B cell (primary cell): ENCODE data around the gene PDZD8.

Source experiments
- EZH2 ChIP-seq: IDR thresholded peaks from 2 replicates; pipeline ENCODE4 v1.6.1; 2012; ENCODE audit warnings: borderline replicate concordance, low read depth, mild to moderate bottlenecking, moderate library complexity, low read length; ENCODE audit not compliant: insufficient read depth, poor library complexity, severe bottlenecking
- TF ChIP-seq, protein P1 (sequence below): fragments of 200-600 bp; IDR thresholded peaks from one replicate; pipeline ENCODE4 v1.8.0; 2022; ENCODE audit warnings: antibody characterized with exemption, mild to moderate bottlenecking

DNA sequence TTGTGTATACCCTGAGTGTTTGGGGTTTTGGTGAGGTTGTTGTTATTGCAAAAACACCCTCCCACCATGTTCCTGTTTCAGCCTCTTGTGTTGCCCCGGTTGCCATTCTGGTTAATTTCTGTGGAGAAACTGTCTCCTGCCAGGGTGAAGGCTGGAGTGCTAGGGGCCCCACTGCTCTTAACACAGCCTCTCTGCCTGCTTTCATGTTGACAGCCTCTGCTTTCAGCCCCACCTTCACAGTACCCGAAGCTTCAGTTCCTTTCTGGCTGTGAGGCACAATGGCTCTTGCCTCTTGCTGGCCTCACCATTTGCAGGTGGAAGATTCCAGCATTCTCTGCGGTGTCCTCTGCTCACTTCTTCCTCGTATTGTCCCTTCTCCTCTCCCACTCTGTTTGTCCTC, 115.2 kb downstream of the PDZD8 start:
- TF ChIP-seq, protein P1, sequence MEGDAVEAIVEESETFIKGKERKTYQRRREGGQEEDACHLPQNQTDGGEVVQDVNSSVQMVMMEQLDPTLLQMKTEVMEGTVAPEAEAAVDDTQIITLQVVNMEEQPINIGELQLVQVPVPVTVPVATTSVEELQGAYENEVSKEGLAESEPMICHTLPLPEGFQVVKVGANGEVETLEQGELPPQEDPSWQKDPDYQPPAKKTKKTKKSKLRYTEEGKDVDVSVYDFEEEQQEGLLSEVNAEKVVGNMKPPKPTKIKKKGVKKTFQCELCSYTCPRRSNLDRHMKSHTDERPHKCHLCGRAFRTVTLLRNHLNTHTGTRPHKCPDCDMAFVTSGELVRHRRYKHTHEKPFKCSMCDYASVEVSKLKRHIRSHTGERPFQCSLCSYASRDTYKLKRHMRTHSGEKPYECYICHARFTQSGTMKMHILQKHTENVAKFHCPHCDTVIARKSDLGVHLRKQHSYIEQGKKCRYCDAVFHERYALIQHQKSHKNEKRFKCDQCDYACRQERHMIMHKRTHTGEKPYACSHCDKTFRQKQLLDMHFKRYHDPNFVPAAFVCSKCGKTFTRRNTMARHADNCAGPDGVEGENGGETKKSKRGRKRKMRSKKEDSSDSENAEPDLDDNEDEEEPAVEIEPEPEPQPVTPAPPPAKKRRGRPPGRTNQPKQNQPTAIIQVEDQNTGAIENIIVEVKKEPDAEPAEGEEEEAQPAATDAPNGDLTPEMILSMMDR: no peak
- TF ChIP-seq EZH2: no peak
